Testis (tissue), 2 donors: ENCODE data around the gene HOMER3.

Experiments
- CTCF ChIP-seq, 3 experiments: fragments of 450-650 bp in 2 of 3; fragments of 200-600 bp in 1 of 3; sonication (generic) in 1 of 3; IDR thresholded peaks; one replicate each; pipeline ENCODE4 v1.5.1; 2016 to 2019; ENCODE audit warnings: antibody characterized with exemption in 3 of 3, mild to moderate bottlenecking in 2 of 3, moderate library complexity in 1 of 3
- POLR2A ChIP-seq: fragments of 450-650 bp; IDR thresholded peaks from one replicate; pipeline ENCODE4 v1.6.1; 2017; ENCODE audit warnings: antibody characterized with exemption, mild to moderate bottlenecking, moderate library complexity

- TF ChIP-seq CTCF (IDR thresholded peaks at IDR 0.05) = no peak
- no peak for TF ChIP-seq POLR2A
Measured at GRCh38 chr19:18883526-18884304, 57.3 kb downstream of the HOMER3 start.
